ENCODE measurements around the gene PCNX2.

PCNX2 gene

DNA sequence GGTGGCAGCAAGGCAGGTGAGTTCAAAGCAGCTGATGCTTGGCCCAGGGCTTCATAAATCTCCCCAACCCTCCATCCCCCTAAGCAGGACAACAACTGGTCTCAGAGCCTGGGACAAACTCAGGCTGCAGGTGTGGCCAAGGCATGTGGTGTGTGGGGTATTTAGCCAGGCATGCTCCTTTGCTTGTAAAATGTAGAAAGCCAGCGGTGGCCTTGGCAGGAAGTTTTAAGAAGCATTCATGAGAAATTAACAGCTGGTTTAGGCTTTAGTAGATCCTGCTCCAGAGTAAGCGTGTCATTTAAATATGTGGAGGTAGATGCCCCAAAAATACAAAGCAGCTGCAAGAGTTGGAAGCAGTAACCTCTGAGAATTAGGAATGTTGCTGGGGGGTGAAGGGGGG, 300.3 kb downstream of the PCNX2 start:
- Histone ChIP-seq H3K27me3 (ENCODE audit: insufficient read depth, low read length) (no peaks in the 10 kb centered on the region), H3K4me3 (ENCODE audit: low read depth, low read length) (no peak overlapping the region), H3K79me1 (ENCODE audit: low read length) (no peaks in the 10 kb centered on the region), H2BK120ac (ENCODE audit: insufficient read depth, low read length, poor library complexity) (no peak overlapping the region), H3K79me2 (ENCODE audit: control insufficient read depth, insufficient read depth, low read length, poor library complexity) (no peaks in the 10 kb centered on the region), H3K27ac (ENCODE audit: low read depth, low read length) (no peak overlapping the region), H3K9me3 (ENCODE audit: insufficient read depth, low read depth, low read length) (peaks cover 12% of the 10 kb centered on the region), H3K14ac (ENCODE audit: low read length) (no peak overlapping the region), H2AFZ (ENCODE audit: insufficient read depth, low read length, poor library complexity) (no peak overlapping the region), H4K8ac (ENCODE audit: low read depth, low read length) (no peak overlapping the region), H3K23ac (ENCODE audit: low read length) (no peak overlapping the region), H2BK5ac (ENCODE audit: low read depth, low read length, poor library complexity) (no peak overlapping the region), H3K9ac (ENCODE audit: low read length) (no peak overlapping the region), H3K36me3 (ENCODE audit: control insufficient read depth in 1 of 2, insufficient read depth in 2 of 2, low read length in 2 of 2) (peaks cover 3% of the 10 kb centered on the region in 2 experiments), H3K4me2 (ENCODE audit: low read length) (no peak overlapping the region), H3K4ac (ENCODE audit: low read depth, low read length) (no peak overlapping the region), H3K4me1 (ENCODE audit: control insufficient read depth in 1 of 2, insufficient read depth in 2 of 2, low read length in 2 of 2) (no peaks in the 10 kb centered on the region), H2AK5ac (ENCODE audit: low read length) (no peak overlapping the region), H4K91ac (ENCODE audit: low read depth, low read length) (no peak overlapping the region), H3K18ac (ENCODE audit: low read length) (no peak overlapping the region), H4K12ac (ENCODE audit: low read depth, low read length) (no peak overlapping the region), H2BK12ac (ENCODE audit: low read length) (no peak overlapping the region)
- no peak for DNase-seq
- no CpG with 5 or more reads among the region's 2 CpGs for WGBS (ENCODE audit: extremely low coverage, insufficient coverage, insufficient read length)

GRCh38 chr1:232993555-232993954, 302.0 kb downstream of the PCNX2 start:
- H2BK120ac ChIP-seq (ENCODE audit: insufficient read depth, low read length, poor library complexity): no peak overlapping the region
- no peak overlapping the region for H4K8ac ChIP-seq (ENCODE audit: low read depth, low read length)
- no peak overlapping the region for H3K4ac ChIP-seq (ENCODE audit: low read depth, low read length)
- no peaks in the 10 kb centered on the region for H3K4me1 ChIP-seq (ENCODE audit: control insufficient read depth in 1 of 2, insufficient read depth in 2 of 2, low read length in 2 of 2)
- H3K36me3 ChIP-seq (ENCODE audit: control insufficient read depth in 1 of 2, insufficient read depth in 2 of 2, low read length in 2 of 2): peaks cover 0 to 3% of the 10 kb centered on the region in 2 experiments
- H3K9ac ChIP-seq (ENCODE audit: low read length): no peak overlapping the region
- WGBS (ENCODE audit: extremely low coverage, insufficient coverage, insufficient read length): no CpG with 5 or more reads among the region's 3 CpGs
- no peak overlapping the region for H3K23ac ChIP-seq (ENCODE audit: low read length)
- no peak overlapping the region for H3K4me2 ChIP-seq (ENCODE audit: low read length)
- no peak overlapping the region for H2AK5ac ChIP-seq (ENCODE audit: low read length)
- H3K4me3 ChIP-seq (ENCODE audit: low read depth, low read length): no peak overlapping the region
- no peaks in the 10 kb centered on the region for H3K27me3 ChIP-seq (ENCODE audit: insufficient read depth, low read length)
- no peak overlapping the region for H4K91ac ChIP-seq (ENCODE audit: low read depth, low read length)
- no peak overlapping the region for H3K18ac ChIP-seq (ENCODE audit: low read length)
- DNase-seq: no peak
- H3K79me1 ChIP-seq (ENCODE audit: low read length): no peaks in the 10 kb centered on the region
- H2BK5ac ChIP-seq (ENCODE audit: low read depth, low read length, poor library complexity): no peak overlapping the region
- no peaks in the 10 kb centered on the region for H3K79me2 ChIP-seq (ENCODE audit: control insufficient read depth, insufficient read depth, low read length, poor library complexity)
- no peak overlapping the region for H2AFZ ChIP-seq (ENCODE audit: insufficient read depth, low read length, poor library complexity)
- H3K9me3 ChIP-seq (ENCODE audit: insufficient read depth, low read depth, low read length): peaks cover 10% of the 10 kb centered on the region
- H2BK12ac ChIP-seq (ENCODE audit: low read length): no peak overlapping the region
- no peak overlapping the region for H4K12ac ChIP-seq (ENCODE audit: low read depth, low read length)
- no peak overlapping the region for H3K27ac ChIP-seq (ENCODE audit: low read depth, low read length)
- no peak overlapping the region for H3K14ac ChIP-seq (ENCODE audit: low read length)

DNA sequence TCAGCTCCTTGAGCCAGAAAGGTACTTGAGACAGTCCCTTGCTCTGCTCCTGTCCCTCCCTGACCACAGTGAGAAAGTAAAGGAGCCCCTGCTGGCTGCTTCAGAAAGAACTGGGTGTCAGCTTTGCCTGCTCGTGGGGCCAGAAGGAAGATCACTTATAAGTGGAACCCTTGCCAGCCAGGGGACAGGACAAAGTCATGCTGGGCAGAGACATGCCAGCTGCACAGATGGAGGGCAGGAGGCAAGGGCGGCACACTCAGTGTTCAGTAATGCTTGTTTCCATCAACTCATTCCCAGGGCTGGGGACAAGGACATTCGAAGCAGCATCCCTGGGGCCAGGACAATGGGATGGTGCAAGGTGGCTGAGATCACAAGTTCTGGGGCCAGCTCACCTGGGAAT, 303.3 kb downstream of the PCNX2 start:
- H3K14ac ChIP-seq (ENCODE audit: low read length): no peak overlapping the region
- H4K91ac ChIP-seq (ENCODE audit: low read depth, low read length): no peak overlapping the region
- no peak overlapping the region for H2BK12ac ChIP-seq (ENCODE audit: low read length)
- H3K23ac ChIP-seq (ENCODE audit: low read length): no peak overlapping the region
- H3K27me3 ChIP-seq (ENCODE audit: insufficient read depth, low read length): no peaks in the 10 kb centered on the region
- no peaks in the 10 kb centered on the region for H3K36me3 ChIP-seq (ENCODE audit: control insufficient read depth in 1 of 2, insufficient read depth in 2 of 2, low read length in 2 of 2)
- no peaks in the 10 kb centered on the region for H3K4me1 ChIP-seq (ENCODE audit: control insufficient read depth in 1 of 2, insufficient read depth in 2 of 2, low read length in 2 of 2)
- no peak overlapping the region for H3K4me2 ChIP-seq (ENCODE audit: low read length)
- H3K79me2 ChIP-seq (ENCODE audit: control insufficient read depth, insufficient read depth, low read length, poor library complexity): no peaks in the 10 kb centered on the region
- H2AFZ ChIP-seq (ENCODE audit: insufficient read depth, low read length, poor library complexity): no peak overlapping the region
- no peak overlapping the region for H4K8ac ChIP-seq (ENCODE audit: low read depth, low read length)
- peaks cover 7% of the 10 kb centered on the region for H3K9me3 ChIP-seq (ENCODE audit: insufficient read depth, low read depth, low read length)
- no peak overlapping the region for H2BK120ac ChIP-seq (ENCODE audit: insufficient read depth, low read length, poor library complexity)
- H4K12ac ChIP-seq (ENCODE audit: low read depth, low read length): no peak overlapping the region
- whole genome bisulfite sequencing (ENCODE audit: extremely low coverage, insufficient coverage, insufficient read length): no CpG with 5 or more reads among the region's 3 CpGs
- no peak overlapping the region for H2BK5ac ChIP-seq (ENCODE audit: low read depth, low read length, poor library complexity)
- H3K9ac ChIP-seq (ENCODE audit: low read length): no peak overlapping the region
- no peak overlapping the region for H3K18ac ChIP-seq (ENCODE audit: low read length)
- no peaks in the 10 kb centered on the region for H3K79me1 ChIP-seq (ENCODE audit: low read length)
- H3K27ac ChIP-seq (ENCODE audit: low read depth, low read length): no peak overlapping the region
- no peak overlapping the region for H3K4me3 ChIP-seq (ENCODE audit: low read depth, low read length)
- no peak overlapping the region for H2AK5ac ChIP-seq (ENCODE audit: low read length)
- no peak overlapping the region for H3K4ac ChIP-seq (ENCODE audit: low read depth, low read length)
- no peak for DNase-seq

- Histone ChIP-seq H4K12ac (ENCODE audit: low read depth, low read length) (no peak overlapping the region), H2AK5ac (ENCODE audit: low read length) (no peak overlapping the region)
Observed at GRCh38 chr1:232991238-232991637, 304.3 kb downstream of the PCNX2 start.

More at GRCh38 chr1:232991238-232991637, 304.3 kb downstream of the PCNX2 start:
- Histone ChIP-seq H3K18ac (ENCODE audit: low read length) (no peak overlapping the region), H3K79me1 (ENCODE audit: low read length) (no peaks in the 10 kb centered on the region), H3K9me3 (ENCODE audit: insufficient read depth, low read depth, low read length) (peaks cover 7% of the 10 kb centered on the region), H4K8ac (ENCODE audit: low read depth, low read length) (no peak overlapping the region), H3K36me3 (ENCODE audit: control insufficient read depth in 1 of 2, insufficient read depth in 2 of 2, low read length in 2 of 2) (no peaks in the 10 kb centered on the region), H3K23ac (ENCODE audit: low read length) (no peak overlapping the region), H3K9ac (ENCODE audit: low read length) (no peak overlapping the region), H2BK5ac (ENCODE audit: low read depth, low read length, poor library complexity) (no peak overlapping the region), H4K91ac (ENCODE audit: low read depth, low read length) (no peak overlapping the region), H3K4me2 (ENCODE audit: low read length) (no peak overlapping the region), H3K4me1 (ENCODE audit: control insufficient read depth in 1 of 2, insufficient read depth in 2 of 2, low read length in 2 of 2) (no peaks in the 10 kb centered on the region), H3K27ac (ENCODE audit: low read depth, low read length) (no peak overlapping the region), H3K79me2 (ENCODE audit: control insufficient read depth, insufficient read depth, low read length, poor library complexity) (no peaks in the 10 kb centered on the region), H2BK12ac (ENCODE audit: low read length) (no peak overlapping the region), H2AFZ (ENCODE audit: insufficient read depth, low read length, poor library complexity) (no peak overlapping the region), H3K4me3 (ENCODE audit: low read depth, low read length) (no peak overlapping the region), H2BK120ac (ENCODE audit: insufficient read depth, low read length, poor library complexity) (no peak overlapping the region), H3K4ac (ENCODE audit: low read depth, low read length) (no peak overlapping the region), H3K27me3 (ENCODE audit: insufficient read depth, low read length) (no peaks in the 10 kb centered on the region), H3K14ac (ENCODE audit: low read length) (no peak overlapping the region)
- no peak for DNase-seq
- WGBS (ENCODE audit: extremely low coverage, insufficient coverage, insufficient read length): no CpG with 5 or more reads among the region's 7 CpGs
